Hippocampal formation (tissue), 2 donors: Measurements from ENCODE around the gene MAMDC4.
"Not testable (repeated sequence)": the region's sequence is repeated elsewhere in the genome, so short reads cannot be mapped to it uniquely, and the experiment has no call there.

Experiments used
- DNase-seq, 2 donors: peaks; one replicate each; lab custom pipeline; 2025; lab: John Stamatoyannopoulos, UW

Gene MAMDC4

GRCh38 chr9:136825295-136826187 lies 26.6 kb upstream of the MAMDC4 start:
- DNase-seq = no peak

GRCh38 chr9:136826188-136826541 lies 26.0 kb upstream of the MAMDC4 start:
- DNase-seq = no peak

- no peak for DNase-seq
Measured at GRCh38 chr9:136826703-136827582, 25.2 kb upstream of the MAMDC4 start.

- no peak for DNase-seq
Measured at GRCh38 chr9:136827794-136828473, 24.2 kb upstream of the MAMDC4 start.

- DNase-seq = no peak
Measured at GRCh38 chr9:136828474-136829140, 23.5 kb upstream of the MAMDC4 start.

GRCh38 chr9:136829412-136829811 lies 22.7 kb upstream of the MAMDC4 start:
- no peak for DNase-seq

- DNase-seq = no peak
Measured at GRCh38 chr9:136829981-136830885, 21.9 kb upstream of the MAMDC4 start.

- no peak for DNase-seq
Measured at GRCh38 chr9:136831002-136831719, 21.0 kb upstream of the MAMDC4 start.

- DNase-seq = no peak
Measured at GRCh38 chr9:136831720-136832104, 20.4 kb upstream of the MAMDC4 start.

GRCh38 chr9:136832581-136832980 lies 19.6 kb upstream of the MAMDC4 start:
- no peak for DNase-seq

GRCh38 chr9:136833381-136834048 lies 18.6 kb upstream of the MAMDC4 start:
- DNase-seq = not testable (repeated sequence)

GRCh38 chr9:136835162-136835931 lies 16.8 kb upstream of the MAMDC4 start:
- DNase-seq = no peak

GRCh38 chr9:136835932-136836904 lies 15.9 kb upstream of the MAMDC4 start:
- no peak for DNase-seq

- DNase-seq = no peak
Measured at GRCh38 chr9:136837146-136837855, 14.8 kb upstream of the MAMDC4 start.

GRCh38 chr9:136837856-136838277 lies 14.3 kb upstream of the MAMDC4 start:
- not testable (repeated sequence) for DNase-seq

- no peak for DNase-seq
Measured at GRCh38 chr9:136838314-136839228, 13.6 kb upstream of the MAMDC4 start.
